HG02623 (cell line): ENCODE results near the gene HMX1.

Source experiments
- ATAC-seq: cut with Tn5 transposase; IDR thresholded peaks from one replicate; pipeline ENCODE4 v1.9.1; 2021; ENCODE audit warnings: moderate library complexity; ENCODE audit not compliant: unreplicated experiment

The HMX1 gene

DNA sequence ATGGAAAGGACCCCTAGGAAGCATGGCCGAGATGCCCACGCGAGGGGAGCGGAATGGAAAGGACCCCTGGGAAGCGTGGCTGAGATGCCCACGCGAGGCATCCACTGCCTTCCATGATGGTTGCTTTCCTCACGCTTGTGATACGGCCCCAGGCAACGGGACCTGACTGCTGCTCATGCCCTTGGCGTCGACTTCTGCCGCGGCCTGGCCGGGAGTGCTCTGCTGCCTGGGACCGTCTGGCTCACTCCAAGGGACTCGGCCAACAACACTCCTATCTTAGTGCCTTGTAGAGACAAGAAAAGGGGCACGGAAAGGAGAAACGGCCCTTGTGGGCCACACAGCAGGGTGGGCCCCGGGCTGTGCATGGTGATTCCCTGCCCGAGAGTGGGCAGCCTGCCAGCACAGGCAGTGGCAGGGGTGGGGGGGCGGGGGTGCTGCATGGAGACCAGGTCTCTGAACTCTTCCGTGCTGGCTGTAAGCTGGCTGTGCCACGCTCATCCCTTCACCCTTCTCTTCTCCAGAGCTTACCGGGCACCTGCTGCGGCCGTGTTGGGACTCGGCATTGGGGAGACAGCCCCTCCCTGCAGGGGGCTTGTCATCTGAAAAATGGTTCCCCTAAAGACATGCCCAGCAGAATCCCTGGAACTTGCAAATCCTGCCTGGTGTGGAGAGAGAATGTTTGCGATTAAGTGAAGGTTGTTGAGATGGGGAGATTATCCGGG, 38.6 kb upstream of the HMX1 start:
- ATAC-seq, result no peak

DNA sequence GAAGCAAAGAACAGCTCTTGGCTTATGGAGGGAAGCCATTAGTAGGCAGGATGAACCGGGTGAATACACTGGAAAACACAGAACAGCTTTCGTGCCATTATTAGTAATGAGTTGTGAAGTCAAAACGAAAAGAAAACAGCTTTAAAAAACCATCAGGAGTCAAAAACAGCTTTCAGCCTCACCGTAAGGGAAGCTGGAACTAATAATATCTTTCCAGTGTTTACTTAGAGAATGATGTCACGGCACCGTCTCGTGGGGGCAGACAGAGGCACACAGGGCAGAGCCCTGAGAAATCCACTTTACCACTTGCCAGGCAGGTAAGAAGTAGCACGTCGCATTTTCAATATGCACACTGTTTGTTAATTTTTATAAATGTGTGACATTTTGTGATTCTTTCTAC, 37.9 kb upstream of the HMX1 start:
- ATAC-seq, result no peak

DNA sequence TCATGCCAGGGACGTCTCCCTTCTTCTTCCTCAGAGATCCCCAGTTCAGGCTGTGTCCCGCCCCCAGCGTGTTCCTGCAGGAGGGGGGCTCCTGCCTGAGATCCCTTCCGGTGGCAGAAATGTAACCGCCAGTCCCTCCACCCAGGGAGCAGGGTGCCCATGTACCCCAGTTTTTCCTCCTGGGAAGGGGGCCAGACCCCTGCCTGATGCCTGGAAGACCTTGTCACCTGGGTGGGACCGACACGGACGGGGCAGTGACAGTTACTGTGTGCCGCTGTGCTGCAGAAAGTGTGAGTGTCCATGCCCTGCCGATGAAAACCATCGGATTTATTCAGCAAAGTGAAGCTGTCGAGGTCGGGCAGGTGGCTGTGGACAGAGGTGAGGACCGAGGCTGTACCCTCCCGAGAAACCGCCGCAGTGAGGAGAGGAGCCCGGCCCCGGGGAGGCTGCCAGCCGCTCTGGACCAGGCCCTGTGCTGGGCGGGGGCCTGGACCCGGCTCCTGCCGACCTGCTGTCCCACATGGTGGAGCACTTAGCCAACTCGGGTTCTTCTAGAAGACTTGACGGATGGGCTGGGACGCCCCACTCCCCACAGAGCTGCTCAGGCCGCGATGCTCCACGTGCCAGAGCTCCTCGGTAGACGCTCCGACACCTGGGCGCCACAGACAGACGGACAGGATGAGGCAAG, 36.7 kb upstream of the HMX1 start:
- ATAC-seq, result no peak

DNA sequence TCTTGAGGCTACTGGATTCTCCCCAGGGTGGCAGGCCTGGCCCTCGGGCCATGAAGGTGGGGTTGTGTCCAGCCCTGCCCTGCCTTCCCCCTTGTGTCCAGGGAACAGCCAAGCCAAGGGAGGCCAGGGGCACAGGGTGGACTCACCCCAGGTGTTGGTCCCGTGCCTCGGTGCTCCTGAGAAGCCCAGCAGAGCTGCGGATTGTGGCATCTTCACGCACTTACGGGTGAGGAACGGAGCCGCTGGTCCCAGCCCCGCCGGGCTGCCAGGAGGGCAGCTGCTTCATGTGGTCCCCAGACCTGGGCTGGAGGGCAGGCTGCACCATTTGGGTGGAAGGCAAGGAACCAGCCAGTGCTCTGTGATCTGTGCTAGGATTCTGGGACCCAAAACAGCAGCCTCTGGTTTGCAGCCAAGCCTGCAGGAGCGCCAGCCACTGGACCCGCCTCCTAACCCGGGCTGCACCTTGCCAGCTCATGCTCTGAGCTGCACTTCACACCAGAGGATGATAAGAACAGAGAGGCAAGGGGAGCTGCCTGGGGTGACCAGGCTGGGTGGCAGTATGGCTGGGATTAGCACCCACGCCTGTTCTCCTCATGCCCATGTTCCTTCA, 36.1 kb upstream of the HMX1 start:
- ATAC-seq, result no peak

DNA sequence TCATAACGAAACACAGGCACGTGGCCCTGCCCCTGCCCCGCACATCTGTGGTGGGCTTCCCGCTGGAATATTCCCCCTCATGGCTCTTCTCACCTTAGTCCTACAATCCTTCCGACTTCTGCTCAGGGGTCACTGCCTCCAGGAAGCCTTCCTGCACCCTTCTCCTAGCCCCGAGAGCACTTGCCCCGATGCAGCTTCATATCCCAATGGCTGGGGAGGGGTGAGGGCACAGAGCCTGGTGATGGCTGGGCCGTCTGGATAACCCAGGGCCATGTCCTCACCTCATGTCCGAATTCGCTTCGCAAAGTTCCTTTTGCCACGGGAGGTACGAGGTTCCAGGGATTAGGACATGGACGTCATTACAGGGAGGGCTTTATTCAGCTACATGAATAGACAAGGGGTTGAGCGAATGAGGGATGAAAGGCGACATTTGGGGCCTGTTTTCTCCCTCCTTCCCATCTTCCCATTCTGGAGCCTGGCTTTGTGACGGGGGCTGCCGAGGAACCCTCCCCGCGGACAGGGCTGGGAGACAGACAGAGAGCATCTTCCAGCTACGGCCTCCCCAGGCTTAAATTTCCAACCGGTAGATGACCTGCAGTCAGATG, 35.5 kb upstream of the HMX1 start:
- ATAC-seq, result no peak

DNA sequence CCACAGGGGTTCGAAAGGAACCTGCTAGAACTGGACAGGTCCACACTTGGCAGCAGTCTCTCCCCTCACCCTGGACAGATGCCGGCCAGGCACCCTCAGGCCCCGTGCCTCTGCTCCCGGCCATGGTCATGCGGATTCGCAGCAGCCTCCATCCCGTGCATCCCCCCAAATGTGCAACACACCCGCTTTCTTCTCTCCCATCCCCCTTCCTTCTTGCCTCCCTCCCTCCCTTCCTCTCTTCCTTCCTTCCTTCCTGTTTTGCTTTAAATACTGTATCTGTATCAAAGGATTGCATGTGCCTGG, 35.0 kb upstream of the HMX1 start:
- ATAC-seq, result no peak

DNA sequence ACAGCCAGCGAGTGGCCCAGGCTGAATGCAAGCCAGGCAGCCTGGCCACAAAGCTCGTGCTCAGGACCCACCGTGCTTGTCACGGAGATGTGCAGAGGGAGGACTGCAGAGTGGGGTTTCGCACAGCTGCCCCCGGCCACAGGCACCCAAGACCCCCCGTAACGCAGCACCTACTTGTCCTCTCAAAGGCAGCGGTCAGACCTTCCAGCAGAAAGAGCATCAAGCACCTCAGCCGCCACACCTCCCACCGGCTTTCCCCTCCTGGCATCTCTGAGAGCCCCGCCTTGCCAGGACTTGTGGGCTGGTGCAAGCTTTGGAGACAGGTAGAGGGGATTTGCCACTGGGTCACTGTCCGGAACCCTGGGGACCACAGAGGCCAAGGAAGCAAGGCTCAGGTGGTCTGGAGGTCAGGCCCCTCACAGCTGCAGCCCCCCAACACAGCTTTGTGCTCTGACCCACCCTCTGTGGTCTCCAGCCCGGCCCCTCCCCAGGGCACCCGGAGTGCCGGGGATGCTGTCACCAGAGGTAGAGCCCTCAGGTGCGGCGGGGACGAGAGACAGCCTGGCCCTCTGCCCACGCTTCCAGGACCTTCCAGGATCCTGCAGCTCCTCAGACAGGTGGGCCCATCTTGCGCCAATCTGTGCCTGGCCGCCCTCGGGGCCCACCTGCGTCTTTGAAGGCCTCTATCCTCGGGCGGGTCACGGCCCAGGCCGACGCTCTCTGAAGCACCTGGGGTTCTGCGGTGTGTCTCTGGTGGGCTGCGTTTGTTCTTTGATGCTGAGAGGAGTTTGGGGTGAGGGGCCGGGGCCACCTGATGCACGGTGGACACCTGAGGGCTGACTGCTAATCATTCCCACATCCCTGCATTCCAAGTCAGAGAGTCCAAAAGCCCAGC, 34.4 kb upstream of the HMX1 start:
- no peak for ATAC-seq

DNA sequence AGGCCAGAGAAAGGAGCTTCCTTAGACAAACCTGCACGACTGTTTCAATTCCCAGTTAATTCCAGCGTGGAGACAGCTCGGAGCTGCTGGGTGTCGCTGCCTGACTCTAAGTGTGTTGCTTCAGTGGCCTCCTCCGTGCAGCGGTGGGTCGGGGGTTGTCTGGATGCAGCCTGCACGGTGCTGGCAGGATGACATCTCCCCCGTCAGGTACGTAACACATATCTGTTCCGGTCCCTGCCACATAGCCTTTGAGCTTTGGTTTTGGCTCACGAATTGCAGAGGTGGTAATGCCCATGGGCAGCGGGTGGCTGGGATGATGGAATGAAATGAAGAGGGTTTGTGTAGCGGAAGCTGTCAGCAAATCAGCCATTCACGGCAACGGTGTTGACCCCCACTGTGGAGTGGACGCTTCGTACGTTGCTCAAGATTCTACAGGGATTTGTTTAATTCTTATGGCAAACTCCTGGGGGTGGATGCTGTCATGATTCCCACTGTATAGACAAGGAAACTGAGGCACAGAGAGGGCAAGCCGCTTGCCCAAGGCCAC, 33.7 kb upstream of the HMX1 start:
- no peak for ATAC-seq

DNA sequence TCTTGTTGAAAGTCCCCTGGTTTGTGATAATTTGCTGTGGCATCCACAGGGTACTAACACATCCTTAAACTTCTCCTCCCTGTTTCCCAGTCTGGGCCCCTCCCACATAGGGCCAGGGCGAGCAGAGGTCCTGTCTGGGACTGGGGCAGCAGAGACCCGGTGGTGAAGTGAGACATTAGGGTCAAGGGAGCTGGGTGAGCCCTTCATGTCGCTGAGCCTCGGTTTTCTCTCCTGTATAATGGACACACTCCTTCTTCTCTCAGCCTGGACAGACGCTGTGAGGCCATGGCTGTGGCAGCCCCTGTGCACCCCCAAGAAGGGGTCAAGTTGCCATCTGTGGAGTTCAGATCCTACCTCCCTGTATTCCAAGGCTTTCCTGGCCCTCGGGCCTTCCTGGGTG, 33.0 kb upstream of the HMX1 start:
- no peak for ATAC-seq

DNA sequence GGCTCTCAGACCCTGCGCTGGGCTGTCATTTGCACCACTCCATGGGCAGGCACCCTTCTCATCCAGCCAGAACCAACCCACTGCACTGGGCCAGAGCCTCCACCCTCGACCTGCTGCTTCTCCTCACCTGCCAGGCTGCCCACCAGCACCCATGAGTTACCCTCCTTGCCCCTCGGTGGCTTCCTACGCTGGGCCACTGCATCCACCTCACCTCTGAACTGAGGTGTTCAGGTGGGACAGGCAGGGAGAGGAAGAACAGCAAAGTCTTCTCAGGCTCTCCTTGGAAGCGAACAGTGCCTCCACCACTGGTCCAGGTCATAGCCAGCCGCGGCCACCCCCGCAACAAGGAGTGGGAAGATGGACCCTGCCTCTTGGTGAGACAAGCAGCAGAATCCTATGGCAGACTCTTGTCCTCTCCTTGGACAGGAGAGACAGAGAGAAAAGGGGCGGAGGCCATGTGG, 32.4 kb upstream of the HMX1 start:
- ATAC-seq, result no peak

DNA sequence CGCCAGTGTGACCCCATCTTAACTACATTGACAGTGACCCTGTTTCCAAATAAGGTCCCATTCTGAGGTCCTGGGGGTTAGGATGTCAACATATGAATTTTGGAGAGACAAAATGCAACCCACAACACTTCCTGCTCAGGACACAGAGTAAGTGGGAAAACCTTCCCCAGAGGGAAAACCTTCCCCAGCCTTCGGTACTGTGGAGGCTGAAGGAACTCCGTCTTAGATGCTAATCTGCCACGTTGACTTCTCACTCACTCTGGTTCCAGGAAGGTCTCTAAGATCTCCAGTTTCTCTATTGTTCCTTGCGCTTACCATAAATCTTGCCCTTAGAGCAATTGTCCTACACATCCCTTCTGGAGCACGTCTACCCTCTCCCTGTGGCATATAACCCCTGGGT, 29.7 kb upstream of the HMX1 start:
- no peak for ATAC-seq

DNA sequence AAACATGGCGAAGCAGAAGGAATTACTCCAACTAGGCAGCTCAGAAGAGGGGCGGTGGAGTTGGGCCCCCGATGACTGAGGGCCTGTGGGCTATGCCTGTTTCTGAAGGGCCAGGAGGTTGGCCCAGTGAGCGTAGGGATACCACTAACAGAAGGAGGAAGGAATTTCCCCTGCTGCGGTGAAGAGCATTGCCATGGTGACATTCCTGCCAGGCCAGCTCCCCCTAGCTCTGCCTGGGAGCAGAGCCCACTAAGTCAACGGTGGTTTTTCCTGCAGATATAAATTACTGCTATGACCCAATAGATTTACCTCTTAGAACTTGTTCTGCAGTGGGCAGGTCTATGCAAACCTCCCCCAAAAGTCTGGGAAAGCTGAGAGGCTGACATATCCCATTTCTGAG, 28.9 kb upstream of the HMX1 start:
- no peak for ATAC-seq

DNA sequence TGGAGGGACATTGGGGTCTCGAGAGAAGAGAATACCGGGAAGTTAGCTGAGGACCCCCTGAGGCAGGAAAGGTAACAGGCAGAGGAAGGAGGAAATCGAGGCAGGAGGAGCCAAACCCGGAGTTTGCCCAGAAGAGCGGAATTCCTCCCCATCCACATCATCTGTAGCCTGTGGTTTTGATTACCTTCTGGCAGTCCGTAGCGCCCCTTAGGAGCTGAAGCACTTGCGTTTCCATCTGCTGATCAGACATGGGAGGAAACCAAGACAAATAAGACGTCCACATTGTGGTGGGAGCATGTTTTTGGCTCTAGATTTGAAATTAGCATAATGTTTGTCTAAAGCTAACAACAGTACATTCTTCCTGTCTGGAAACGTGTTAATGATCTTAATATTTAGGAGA, 26.8 kb upstream of the HMX1 start:
- ATAC-seq, result no peak

DNA sequence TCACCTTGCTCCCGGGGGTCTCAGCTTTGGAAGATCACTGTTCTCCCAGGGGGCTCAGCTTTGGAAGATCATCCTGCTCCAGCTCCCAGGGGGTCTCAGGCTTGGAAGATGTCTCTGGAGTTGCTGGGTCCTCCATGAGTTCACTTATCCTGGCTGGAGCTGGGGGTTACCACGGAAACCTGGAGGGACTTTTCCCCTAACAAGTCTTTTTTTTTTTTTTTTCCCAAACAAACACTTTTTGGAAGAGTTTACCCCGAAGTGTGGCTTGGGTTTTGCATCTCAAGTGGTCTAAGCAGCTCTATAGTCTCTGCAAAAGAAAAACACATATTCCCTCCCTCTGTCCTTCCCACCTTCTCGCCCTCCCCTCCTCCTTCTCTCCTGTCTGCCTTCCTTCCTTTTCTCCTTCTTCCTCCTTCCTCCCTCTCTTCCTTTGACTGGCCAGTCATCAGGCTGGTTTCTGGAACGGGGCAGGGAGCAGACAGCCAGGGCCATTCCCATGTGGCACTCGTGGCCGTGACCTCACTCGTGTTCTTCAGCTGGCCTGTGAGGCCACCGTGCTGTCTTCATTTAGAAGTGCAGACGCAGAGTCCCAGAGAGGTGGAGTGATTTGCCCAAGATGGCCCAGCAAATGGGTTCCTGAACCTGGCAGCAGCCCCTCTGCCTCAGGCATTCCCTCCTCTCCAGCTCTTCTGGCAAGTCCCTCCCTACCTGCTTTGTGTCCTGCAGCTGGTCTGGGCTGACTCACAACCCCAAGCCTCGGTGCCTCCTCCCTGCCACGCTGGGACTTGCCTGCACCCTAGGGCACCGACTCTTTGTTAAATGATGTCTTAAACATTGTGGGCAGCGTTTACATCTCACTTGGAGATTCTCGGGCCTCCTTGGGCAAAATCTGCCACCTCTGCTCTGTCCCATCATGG, 25.9 kb upstream of the HMX1 start:
- ATAC-seq, result no peak

DNA sequence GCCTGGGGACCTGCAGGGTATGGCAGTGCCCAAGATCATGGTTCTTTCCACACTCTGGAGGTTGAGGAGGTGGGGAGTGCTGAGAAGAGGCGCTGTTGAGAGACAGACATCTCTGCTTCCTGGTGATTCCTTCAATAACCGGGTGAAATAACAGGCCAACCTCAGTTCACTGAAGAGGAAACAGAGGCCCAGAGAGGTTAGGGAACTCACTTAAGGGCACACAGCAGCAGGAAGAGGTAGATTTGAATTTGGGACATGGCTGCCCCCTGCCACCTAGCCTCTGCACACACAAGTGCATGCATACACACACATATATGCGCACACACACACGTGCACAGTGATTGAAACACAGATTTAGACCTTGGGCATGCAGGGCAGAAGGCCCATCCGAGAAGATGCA, 24.9 kb upstream of the HMX1 start:
- ATAC-seq, result no peak

DNA sequence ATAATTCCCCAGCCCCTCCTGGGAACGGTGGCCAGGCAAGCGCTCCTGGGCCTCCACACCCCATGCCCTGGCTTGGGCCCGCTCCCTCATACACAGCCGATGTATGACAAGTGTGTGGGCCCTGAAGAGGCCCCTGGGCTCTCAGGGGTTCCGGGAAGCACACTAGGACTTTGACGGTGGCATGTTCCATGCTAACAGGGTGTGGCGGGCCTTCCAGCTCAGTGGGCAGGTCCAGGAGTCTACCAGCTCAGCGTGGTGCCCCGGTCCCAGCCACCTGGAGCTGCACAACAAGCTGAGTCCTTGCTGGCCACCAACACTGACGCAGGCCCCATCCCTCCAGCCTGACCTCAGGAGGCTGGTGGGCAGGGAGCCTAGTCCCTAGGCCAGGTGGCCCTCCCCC, 24.4 kb upstream of the HMX1 start:
- ATAC-seq, result no peak

DNA sequence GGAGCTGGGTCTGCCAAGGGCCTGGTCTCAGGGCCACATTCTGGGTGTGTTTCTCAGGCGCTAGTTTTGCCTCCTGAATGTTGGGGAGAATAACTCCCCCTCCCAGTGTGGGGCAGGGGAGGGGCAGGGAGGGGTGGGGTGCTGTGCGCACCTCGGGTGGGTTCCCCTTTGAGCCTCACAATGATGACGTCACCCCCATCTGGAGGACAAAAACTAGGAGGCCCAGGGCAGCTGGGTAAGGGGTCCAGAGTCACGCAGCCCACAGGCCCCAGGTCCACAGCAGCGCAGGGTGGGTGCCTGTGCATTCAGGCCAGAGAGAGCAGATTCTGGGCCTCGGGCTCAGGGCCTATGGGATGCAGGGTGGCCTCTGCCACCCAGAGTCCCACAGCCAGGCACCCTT, 23.7 kb upstream of the HMX1 start:
- ATAC-seq, result no peak

DNA sequence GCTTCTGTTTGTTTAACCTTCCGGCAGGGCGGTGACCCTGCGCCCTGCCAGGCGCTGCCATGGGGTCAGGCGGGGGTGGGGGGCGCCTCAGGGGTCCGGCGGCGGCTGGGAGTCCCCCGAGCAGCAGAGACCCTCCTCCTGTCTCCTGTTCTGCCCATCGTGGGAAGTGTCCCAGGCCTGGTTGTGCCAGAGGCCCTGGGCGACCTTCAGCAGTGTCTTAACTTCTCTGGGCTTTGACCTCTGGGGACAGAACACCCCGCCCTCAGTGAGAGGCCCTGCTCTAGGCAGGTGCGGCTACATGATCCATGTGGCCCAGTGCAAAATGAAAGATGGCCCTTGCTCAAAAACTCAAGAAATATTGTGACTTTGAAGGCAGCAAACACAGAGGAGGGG, 22.8 kb upstream of the HMX1 start:
- ATAC-seq, result no peak

DNA sequence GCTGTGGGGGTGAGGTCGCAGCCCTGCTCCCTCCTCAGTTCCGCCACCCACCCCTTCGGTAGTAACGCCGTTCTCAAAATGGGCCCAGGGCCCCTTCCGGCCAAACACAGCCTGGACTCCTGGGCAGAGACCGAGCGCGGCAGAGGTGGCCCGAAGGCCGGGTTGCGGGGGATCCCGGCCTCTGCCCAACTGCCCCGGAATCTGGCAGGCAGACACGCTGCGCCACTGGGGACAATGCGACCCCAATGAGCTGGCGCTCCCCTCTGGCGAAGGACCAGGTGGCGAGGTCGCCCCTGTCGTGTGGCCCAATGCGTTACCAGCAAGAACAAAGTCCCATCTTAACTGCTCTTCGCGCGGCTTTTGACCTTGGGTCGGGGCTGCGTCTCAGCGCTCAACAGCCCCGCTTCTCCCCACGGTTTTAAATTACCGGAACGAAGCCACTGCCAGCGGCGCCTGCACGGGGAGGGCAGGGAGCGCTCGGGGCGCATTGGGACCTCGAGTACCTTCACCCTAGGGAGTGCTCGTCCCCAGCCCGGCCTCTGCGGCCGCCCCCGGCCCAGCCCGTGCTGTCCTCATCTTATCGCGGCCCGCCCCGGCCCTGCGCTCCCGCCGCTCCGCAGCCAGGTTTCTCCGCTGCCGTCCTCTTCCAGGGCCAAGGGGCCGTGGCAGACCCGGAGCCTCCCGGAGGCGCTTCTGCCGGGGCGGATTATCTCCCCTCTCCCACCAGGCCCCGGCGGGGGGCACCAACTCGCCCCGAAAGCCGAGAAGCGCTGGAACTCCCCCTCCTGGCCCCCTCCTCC, 22.2 kb upstream of the HMX1 start:
- no peak for ATAC-seq
